Activated T-helper 17 cell treated with anti-CD3 and anti-CD28 coated beads, Interleukin-2, amount 50 U/mL, for 72 hours (primary cell): Measurements from ENCODE around the gene TTC33. TPM values are rescaled to one million over a fixed set of nuclear protein-coding genes. Genes with fewer than 3 reads are reported as not detected.
A peak's percentile ranks its signal among the peaks of the same experiment; 100 is the strongest.
"Not testable (repeated sequence)": the region's sequence is repeated elsewhere in the genome, so short reads cannot be mapped to it uniquely, and the experiment has no call there.

Source experiments
- ATAC-seq: fragments of 150-1000 bp; cut with Tn5 transposase; replicated peaks from 2 replicates; pipeline ENCODE4 v1.10.0; 2021; ENCODE audit warnings: mild to moderate bottlenecking, moderate library complexity
- H3K27ac Mint-ChIP-seq: one replicate; pipeline ENCODE4 v1.8.0; 2022; ENCODE audit warnings: mixed read lengths
- H3K27me3 Mint-ChIP-seq: one replicate; pipeline ENCODE4 v1.8.0; 2022; ENCODE audit warnings: mixed read lengths
- H3K36me3 Mint-ChIP-seq: one replicate; pipeline ENCODE4 v1.8.0; 2022; ENCODE audit warnings: low read depth, mild to moderate bottlenecking, mixed read lengths
- H3K4me1 Mint-ChIP-seq: one replicate; pipeline ENCODE4 v1.8.0; 2022; ENCODE audit warnings: mixed read lengths
- H3K4me3 Mint-ChIP-seq: one replicate; pipeline ENCODE4 v1.8.0; 2022; ENCODE audit warnings: mild to moderate bottlenecking, mixed read lengths
- H3K9me3 Mint-ChIP-seq: one replicate; pipeline ENCODE4 v1.8.0; 2022; ENCODE audit warnings: mixed read lengths
- total RNA-seq, 2 donors: library from RNA; stranded (reverse); gene quantifications; one replicate each; pipeline ENCODE4 v1.2.3, GENCODE V29; 2022

Gene TTC33
- total RNA-seq, 2 donors from 2014 or later = 14.1 to 21.4 TPM

DNA sequence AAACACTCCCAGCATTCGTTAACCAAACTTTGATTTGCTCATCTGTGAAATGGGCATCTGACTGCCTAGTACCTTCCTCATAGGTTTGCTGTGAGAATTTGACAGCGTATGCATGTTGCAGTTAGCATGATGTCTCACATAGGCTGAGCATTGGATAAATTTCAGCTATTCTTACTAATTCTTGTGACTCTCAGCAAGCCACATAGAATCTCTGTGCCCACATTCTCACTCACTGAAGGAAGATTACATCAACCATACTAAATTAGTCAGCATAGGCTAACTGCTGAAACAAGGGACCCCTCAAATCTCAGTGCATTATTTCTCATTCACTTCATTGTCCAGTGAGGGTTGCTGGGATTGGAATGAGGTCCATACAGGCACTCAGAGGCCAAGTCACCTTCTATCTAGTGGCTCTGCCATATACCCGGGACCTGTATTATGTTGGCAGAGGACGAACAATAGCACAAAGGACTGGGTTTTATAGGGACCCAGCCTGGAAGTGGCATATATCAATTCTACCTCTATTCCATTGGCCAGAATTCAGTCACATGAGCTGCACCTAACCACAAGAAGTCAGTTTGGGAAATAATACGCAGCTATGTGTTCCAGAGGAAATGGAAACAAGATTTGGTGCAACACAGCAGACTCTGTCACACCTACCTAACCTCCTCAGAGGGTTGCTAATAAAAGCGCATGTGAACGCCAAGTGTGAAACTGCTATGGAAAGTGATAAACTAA lies 80.2 kb downstream of the TTC33 start:
- Mint-ChIP-seq H3K4me3 (peak overlapping the region; percentile 92), H3K27ac (peak overlapping the region; percentile 85), H3K36me3 (peaks cover 27% of the 10 kb centered on the region), H3K9me3 (no peaks in the 10 kb centered on the region), H3K27me3 (no peaks in the 10 kb centered on the region), H3K4me1 (peaks cover 34% of the 10 kb centered on the region)
- peak; percentile 32 for ATAC-seq

DNA sequence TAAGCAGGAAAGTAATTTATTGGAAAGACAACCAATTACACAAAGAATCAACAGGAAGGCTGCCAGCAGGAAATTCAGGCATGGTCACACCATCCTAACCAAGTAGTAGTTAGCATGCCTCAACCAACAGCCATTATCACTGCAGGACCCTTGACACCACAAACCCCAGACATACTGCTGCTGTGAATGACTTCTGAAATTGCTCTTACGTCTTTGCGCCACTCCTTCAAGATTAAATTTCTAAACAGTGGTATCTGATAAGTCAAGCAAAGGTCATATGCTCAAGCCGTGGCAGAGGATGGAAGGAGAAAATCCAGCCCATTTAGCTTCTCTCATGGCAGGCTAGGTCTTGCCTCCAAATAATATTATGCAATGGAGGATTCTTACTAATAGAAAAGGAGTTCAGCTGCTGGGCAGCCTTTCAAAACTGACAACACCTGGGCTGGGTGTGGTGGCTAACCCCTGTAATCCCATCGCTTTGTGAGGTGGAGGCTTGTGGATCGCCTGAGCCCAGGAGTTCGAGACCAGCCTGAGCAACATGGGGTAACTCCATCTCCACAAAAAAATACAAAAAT lies 81.0 kb downstream of the TTC33 start:
- Mint-ChIP-seq H3K27me3 (no peaks in the 10 kb centered on the region), H3K9me3 (no peaks in the 10 kb centered on the region), H3K27ac (no peak overlapping the region), H3K4me1 (peaks cover 39% of the 10 kb centered on the region), H3K36me3 (peaks cover 19% of the 10 kb centered on the region), H3K4me3 (peak overlapping the region; percentile 92)
- no peak for ATAC-seq

DNA sequence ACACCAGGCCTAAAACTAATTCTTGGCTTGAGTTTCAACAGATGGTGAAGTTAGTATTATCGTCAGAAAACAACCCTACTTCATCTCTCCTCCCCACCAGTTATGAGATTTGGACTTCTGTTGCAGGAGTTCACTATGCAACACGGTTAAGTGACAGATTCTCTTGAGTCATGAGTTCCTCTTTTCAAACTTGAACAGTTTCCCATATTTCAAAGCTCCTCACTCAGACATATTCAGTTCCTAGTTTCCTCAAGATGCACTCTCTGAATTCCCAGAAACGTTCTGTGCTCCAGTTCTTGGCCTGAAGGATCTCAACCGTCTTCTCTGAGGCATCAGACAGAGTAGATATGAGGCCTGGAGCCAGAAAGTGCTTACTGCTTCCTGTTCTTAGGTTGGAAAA lies 83.3 kb downstream of the TTC33 start:
- Mint-ChIP-seq H3K9me3 (no peaks in the 10 kb centered on the region), H3K4me1 (peaks cover 36% of the 10 kb centered on the region), H3K36me3 (no peaks in the 10 kb centered on the region), H3K27me3 (no peaks in the 10 kb centered on the region), H3K4me3 (no peak overlapping the region), H3K27ac (no peak overlapping the region)
- no peak for ATAC-seq

DNA sequence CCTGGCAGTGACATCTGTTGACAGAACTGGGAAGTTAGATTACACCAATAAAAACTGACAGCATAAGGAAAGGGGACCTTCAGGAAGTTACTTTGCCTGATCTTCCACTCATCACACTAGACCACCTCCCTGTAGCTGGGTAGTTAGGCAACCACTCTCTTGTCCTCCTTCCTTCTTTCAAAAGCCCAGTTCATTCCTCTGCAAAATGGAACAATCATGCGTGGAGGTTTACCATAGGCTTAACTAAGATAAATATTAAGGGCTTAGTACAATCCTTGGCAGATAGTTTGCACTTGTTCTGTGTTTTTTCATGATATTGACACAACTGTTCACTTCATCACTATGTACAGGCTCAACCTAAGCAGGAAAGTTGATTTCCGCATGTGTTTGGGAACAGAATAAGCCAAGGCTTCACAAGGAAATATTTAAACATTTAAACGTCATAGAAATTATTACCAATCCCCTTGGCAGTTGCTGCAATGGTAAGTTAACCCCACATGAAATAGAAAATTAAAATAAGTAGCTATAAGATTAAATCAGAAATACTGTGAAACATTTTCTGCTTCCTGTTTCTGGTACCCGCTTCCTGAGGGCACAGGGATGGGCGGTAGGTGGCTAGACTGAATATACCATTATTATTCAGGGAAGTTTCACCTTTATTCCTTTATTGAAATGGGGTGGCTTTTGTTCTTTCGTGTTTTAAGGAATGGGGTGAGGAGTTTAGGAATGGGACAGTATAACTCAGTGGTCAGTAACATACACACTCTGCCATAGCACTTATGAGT lies 86.0 kb downstream of the TTC33 start:
- Mint-ChIP-seq H3K27ac (no peak overlapping the region), H3K4me3 (no peak overlapping the region), H3K27me3 (no peaks in the 10 kb centered on the region), H3K36me3 (no peaks in the 10 kb centered on the region), H3K4me1 (peaks cover 20% of the 10 kb centered on the region), H3K9me3 (no peaks in the 10 kb centered on the region)
- ATAC-seq = no peak

DNA sequence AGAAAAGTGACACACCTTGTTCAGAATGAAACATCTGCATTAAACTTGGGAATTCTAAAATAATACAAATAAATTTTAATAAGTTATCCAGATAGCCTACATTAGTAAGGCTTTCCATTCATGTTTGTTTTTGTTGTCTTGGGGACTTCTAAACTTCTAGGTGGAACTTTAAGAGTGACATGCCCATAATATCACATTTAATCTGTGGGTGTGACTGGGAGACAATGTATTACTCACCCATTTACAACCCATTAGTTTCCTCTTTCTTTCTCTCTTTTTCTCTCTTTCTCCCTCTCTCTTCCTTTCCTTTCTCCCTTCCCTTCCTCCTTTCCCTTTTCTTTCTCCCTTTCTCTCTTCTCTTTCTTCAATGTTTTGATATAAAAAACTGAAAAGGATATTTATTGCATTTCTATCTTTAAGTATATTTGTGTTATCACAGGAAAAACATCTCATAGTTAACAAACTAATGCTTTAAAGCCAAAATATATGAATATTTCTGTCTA lies 88.5 kb downstream of the TTC33 start:
- H3K9me3 Mint-ChIP-seq = no peaks in the 10 kb centered on the region
- H3K27me3 Mint-ChIP-seq = no peaks in the 10 kb centered on the region
- H3K4me1 Mint-ChIP-seq = peaks cover 14% of the 10 kb centered on the region
- peak overlapping the region; percentile 51 for H3K27ac Mint-ChIP-seq
- H3K4me3 Mint-ChIP-seq = no peak overlapping the region
- ATAC-seq = no peak
- no peaks in the 10 kb centered on the region for H3K36me3 Mint-ChIP-seq

DNA sequence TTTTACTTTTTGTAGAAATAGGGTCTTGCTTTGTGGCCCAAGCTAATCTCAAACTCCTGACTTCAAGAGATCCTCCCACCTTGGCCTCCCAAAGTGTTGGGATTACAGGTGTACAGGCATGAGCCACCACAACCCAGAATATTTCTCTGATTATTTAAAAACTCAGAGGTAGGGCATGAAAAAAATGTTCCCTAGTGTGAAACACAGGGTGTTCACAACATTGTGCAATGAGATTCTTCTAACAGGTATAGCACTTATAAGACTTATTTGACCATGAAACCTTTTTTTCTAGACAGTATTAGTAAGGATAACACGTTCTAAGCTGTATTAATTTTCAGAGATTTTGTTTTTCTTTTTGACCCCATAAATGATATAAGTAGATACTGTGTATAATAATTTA lies 89.1 kb downstream of the TTC33 start:
- Mint-ChIP-seq H3K27me3 (no peaks in the 10 kb centered on the region), H3K4me1 (peaks cover 14% of the 10 kb centered on the region), H3K36me3 (no peaks in the 10 kb centered on the region), H3K27ac (no peak overlapping the region), H3K4me3 (no peak overlapping the region), H3K9me3 (no peaks in the 10 kb centered on the region)
- ATAC-seq = no peak

DNA sequence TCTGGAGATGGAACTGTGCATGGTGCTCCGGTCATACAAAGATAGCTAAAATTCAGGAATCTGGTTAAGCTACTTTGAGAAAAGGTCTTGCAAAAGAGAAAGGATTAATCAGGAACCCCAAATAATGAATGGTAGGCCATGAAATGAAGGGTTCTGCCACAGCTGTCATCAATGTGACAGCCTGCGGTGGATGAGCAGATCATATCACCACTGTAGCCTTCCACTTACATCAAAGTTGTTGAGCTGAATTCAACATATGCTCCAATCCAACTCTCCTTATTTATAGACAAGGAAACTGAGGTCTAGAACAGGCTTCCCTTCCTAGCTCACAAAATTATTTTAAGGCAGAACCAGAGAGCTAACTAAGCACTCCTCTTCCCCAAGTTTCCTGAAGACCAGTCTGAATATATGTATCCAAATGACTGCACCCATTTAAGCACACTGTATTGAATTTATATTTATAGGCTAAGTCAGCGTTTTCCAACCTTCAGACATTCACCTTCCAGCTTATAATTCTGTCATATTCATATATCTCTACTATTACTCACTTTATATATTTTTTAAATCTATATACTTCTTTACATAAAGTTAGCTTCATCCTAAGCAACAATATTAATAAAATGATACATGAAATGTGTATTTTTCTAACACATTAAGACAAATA lies 90.0 kb downstream of the TTC33 start:
- no peak for ATAC-seq
- Mint-ChIP-seq H3K27me3 (no peaks in the 10 kb centered on the region), H3K4me3 (no peak overlapping the region), H3K27ac (no peak overlapping the region), H3K9me3 (no peaks in the 10 kb centered on the region), H3K36me3 (no peaks in the 10 kb centered on the region), H3K4me1 (peaks cover 14% of the 10 kb centered on the region)

DNA sequence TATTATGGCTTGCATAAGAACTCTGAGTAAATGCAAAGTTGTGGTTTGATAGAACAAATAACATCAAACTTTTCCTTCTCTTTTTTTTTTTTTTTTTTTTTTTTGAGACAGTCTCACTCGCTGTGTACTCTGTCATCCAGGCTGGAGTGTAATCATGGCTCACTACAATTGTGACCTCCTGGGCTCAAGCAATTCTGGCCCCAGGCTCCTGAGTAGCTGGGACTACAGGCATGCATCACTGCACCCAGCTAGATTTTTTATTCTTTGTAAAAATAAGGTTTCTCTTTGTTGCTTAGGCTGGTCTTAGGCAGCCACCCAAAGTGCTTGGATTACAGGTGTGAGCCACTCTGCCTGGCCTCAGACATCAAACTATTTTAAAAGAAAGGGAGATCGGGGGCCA lies 95.0 kb downstream of the TTC33 start:
- Mint-ChIP-seq H3K27ac (no peak overlapping the region), H3K9me3 (no peaks in the 10 kb centered on the region), H3K36me3 (no peaks in the 10 kb centered on the region), H3K4me3 (no peak overlapping the region), H3K27me3 (no peaks in the 10 kb centered on the region), H3K4me1 (no peaks in the 10 kb centered on the region)
- ATAC-seq = no peak

DNA sequence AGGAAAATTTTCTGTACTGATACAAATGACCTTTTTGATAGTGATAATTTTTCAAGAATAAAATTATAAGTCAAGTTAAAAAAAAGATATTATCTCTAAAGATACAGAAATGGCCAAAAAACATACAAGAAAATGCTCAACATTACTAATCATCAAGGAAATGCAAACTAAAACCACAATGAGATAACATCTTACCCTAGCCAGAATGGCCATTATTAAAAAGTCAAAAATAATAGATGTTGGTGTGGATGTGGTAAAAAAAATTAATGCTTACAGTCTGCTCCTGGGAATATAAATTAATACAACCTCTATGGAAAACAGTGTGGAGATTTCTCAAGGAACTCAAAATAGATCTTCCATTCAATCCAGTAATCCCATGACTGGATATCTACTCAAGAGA lies 99.0 kb downstream of the TTC33 start:
- Mint-ChIP-seq H3K4me1 (peaks cover 28% of the 10 kb centered on the region), H3K27ac (no peak overlapping the region), H3K36me3 (no peaks in the 10 kb centered on the region), H3K9me3 (no peaks in the 10 kb centered on the region), H3K4me3 (no peak overlapping the region), H3K27me3 (no peaks in the 10 kb centered on the region)
- ATAC-seq = no peak

DNA sequence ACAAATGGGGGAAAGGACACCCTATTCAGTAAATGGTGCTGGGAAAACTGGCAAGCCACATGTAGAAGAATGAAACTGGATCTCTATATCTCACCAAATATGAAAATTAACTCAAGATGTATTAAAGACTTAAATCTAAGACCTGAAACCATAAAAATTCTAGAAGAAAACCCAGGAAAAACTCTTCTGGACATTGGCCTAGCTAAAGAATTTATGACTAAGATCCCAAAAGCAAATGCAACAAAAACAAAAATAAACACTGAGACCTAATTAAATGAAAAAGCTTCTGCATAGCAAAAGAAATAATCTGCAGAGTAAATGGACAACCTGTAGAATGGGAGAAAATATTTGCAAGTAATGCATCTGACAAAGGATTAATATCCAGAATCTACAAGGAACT lies 99.7 kb downstream of the TTC33 start:
- not testable (repeated sequence) for H3K27ac Mint-ChIP-seq, H3K36me3 Mint-ChIP-seq, H3K9me3 Mint-ChIP-seq, ATAC-seq, H3K27me3 Mint-ChIP-seq, H3K4me3 Mint-ChIP-seq
- peaks cover 28% of the 10 kb centered on the region for H3K4me1 Mint-ChIP-seq

DNA sequence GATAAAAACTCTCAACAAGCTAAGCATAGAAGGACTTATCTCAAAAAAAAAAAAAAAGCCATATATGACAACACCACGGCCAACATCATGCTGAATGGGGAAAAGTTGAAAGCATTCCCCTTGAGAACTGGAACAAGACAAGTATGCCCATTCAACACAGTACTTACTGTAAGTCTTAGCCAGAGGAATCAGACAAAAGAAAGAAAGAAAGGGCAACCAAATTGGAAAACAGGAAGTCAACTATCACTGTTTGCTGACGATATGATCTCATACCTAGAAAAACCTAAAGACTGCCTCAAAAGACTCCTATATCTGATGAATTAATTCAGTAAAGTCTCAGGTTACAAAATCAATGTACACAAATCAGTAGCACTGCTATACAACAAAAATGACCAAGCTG lies 100.6 kb downstream of the TTC33 start:
- Mint-ChIP-seq H3K27me3 (no peaks in the 10 kb centered on the region), H3K4me1 (peaks cover 33% of the 10 kb centered on the region), H3K27ac (peak overlapping the region; percentile 58)

DNA sequence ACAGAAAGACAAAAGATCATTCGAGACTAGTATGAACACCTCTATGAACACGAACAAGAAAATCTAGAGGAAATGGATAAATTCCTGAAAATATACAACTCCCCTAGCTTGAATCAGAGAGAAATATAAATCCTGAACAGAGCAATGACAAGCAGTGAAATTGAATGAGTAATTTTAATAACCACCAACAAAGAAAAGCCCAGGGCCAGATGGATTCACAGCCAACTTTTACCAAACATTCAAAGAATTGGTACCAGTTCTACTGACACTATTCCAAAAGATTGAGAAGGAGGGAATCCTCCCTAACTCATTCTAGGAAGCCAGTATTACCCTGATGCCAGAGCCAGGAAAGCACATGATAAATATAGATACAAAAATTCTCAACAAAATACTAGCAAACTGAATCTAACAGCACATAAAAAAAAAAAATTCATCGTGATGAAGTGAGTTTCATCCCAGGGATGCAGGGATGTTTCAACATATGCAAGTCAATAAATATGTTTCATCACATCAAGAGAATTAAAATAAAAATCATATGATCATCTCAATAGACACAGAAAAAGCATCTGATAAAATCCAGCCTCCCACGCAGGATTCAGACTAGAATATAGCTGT lies 101.3 kb downstream of the TTC33 start:
- peak overlapping the region; percentile 75 for H3K4me3 Mint-ChIP-seq
- peaks cover 39% of the 10 kb centered on the region for H3K4me1 Mint-ChIP-seq
- peak overlapping the region; percentile 58 for H3K27ac Mint-ChIP-seq
- ATAC-seq = peak; percentile 17
- H3K36me3 Mint-ChIP-seq = no peaks in the 10 kb centered on the region
- no peaks in the 10 kb centered on the region for H3K9me3 Mint-ChIP-seq
- no peaks in the 10 kb centered on the region for H3K27me3 Mint-ChIP-seq

More for the DNA sequence above, 100.6 kb downstream of the TTC33 start:
- ATAC-seq = peak; percentile 76
- H3K4me3 Mint-ChIP-seq = peak overlapping the region; percentile 75
- no peaks in the 10 kb centered on the region for H3K9me3 Mint-ChIP-seq
- H3K36me3 Mint-ChIP-seq = no peaks in the 10 kb centered on the region

DNA sequence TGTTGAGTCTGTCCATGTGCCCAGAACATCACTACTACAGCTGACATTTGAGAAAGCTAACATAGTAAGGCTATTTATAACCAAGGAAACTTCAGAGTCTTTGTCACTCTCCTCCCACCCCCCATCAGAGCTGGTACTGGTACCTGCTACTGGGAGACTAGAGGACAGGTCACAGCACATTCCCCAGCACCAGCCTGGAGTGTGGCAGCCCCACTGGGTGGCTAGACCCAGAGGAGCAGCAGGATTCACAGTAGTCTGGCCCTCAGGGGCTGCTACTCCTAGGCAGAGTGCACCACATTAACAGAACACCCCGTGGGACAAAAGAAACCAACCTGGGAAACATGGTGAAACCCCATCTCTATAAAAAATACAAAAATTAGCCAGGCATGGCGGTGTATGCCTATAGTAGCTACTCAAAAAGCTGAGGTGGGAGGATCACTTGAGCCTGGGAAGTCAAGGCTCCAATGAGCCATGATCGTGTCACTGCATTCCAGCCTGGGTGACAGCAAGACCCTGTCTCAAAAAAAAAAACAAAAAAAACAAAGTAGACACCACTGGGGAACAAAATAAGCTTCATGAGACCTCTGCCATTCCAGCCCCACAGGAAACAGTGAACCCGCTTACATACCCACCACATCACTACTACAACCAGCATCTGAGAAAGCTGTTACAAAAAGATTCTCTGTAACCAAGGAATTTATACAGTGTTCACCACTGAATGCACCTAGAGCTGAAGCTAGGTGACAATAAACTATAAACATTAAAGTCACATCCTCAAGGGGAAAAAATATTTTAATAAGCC lies 102.3 kb downstream of the TTC33 start:
- Mint-ChIP-seq H3K36me3 (no peaks in the 10 kb centered on the region), H3K4me1 (peaks cover 39% of the 10 kb centered on the region), H3K4me3 (peak overlapping the region; percentile 75), H3K9me3 (no peaks in the 10 kb centered on the region), H3K27me3 (no peaks in the 10 kb centered on the region), H3K27ac (peak overlapping the region; percentile 58)
- ATAC-seq = peak; percentile 19
